HG03442 (cell line): ENCODE results near the gene PPFIA2.

Source experiments
- ATAC-seq: cut with Tn5 transposase; IDR thresholded peaks from one replicate; pipeline ENCODE4 v1.9.1; 2021; ENCODE audit warnings: mild to moderate bottlenecking, moderate library complexity; ENCODE audit not compliant: unreplicated experiment

PPFIA2 gene

DNA sequence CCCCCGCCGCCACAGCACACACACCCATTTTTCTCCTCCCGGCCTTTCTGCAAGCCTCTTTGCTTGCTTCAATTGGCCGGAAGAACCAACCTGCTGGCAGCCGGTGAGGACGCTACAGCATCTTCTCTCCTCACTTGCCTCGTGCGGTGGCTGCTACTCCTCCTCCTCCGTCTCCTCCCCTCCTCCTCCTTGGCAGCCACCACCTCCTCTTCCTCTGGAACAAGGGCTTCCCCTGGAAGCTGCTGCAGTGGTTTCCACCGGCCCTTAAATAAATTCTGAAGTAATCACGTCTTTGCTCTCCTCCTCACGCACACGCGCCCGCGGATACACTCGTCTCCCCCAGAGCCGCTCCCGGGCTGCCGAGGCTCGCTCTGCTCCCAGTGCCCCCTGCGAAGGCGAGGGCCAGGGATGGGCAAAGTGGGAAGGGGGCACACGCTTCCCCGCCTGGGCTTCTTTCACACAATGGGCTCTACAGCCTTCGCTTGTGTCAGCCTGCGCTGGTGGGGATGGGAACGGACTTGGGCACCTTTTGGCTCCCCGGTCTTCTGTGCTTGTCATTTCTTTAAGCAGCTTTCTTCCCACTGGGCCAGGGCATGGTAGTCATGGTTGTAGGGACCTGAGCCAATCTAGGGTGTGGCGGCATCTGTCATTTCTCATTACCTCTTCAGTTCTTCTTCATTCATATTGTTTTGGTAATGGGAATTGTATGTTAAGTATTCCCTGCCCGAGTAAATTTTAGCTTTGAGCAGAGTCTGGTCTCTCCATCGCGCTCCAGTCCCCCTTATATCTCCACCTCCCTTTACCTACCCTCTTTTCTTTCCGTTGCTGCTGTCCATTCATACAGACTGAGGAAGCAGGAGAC is at the start of gene PPFIA2:
PPFIA2 (minus strand) TSS at position 161 of the 862 bp plus-strand sequence.
- no peak for ATAC-seq

DNA sequence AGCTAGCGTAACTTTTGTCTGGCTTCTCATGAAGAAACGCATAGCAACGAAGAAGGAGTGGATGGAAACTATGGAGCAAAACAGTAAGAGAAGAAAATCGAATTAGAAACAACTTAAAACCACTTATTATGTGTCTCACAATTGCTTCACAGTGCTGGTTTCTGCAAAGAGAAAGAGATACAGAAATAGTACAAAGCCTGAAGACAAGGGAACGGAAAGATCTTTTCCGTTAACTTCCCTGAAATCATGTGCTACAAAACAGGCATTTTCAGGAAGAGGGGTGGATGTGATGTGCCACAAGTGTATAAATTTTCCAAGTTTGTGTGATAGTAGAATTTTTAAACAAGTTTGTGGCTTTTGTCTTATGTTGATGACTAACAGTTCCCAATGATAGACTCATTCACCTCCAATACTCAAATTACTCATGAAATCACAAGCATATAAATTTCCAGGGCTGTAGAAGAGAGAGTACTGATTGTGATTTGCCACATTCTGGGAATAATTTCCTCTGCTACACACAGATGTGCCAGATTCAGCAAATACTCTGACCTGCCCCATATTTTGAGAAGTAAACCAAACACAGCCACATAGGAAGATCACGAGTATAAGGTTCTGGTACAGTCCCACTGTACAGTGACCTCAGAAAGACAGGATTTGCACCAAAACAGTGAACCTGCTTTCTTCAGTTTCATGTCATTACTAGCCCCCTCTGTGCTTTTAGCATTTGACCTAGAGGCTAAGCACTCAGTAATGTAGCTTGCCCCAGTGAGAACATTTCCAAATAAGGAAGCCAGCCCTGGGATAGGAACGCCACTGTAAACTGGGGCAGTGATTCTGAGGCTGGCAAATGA is 41.4 kb upstream of the PPFIA2 start:
- no peak for ATAC-seq

DNA sequence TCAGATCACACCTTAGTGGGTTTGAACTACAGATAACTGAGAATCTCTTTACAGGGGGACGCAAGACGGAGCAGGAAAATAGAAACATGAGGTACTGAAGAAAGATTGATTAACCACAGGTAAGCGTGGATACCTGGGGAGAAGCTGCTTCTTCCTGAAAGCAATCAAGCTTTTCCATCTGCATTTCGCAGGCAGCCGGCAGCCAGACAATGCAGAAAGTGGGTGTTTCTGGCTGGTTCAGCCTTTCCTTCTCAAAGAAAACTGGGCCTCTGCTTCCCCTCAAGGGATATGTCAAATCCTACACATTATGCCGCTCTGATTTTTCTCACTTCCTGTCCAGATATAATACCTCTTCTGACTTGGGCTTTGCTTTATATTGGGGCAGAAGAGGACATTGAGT is 39.1 kb upstream of the PPFIA2 start:
- no peak for ATAC-seq

DNA sequence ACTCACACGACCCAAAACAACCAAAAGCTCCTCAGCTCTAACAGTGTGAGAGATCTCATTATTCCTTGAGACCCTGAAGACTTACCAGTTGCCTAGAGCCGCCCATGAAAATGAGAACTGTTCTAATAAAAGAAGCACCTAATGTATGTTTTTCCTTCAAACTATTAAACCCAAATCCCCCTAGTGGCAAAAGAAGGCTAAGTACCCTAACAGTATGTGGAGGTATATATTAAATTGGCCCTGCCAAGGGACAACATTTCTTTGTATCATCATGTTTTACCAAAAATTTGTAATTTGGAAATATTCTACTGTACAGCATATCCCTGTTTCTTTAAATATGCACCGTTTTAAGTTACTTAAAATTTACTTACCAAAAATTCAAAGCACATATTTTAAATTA is 38.0 kb upstream of the PPFIA2 start:
- ATAC-seq = no peak

DNA sequence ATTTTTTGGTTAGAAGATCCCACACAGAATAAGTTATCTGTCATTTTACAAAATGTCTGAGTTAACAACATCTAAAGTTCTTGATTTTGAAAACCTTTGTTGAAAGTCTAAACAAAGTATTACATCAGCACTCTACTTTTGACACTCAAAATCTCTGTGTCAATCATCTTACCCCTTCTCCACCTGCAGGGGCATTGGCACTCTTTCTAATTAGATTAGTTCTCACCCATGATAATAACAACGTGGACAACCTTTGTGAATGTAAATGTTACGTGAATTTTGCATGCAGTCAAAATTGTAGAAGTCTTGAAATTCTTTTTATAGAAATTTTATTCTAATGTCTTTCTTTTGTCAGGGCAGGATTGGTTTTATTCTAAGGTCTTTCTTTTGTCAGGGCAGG is 33.5 kb upstream of the PPFIA2 start:
- no peak for ATAC-seq

DNA sequence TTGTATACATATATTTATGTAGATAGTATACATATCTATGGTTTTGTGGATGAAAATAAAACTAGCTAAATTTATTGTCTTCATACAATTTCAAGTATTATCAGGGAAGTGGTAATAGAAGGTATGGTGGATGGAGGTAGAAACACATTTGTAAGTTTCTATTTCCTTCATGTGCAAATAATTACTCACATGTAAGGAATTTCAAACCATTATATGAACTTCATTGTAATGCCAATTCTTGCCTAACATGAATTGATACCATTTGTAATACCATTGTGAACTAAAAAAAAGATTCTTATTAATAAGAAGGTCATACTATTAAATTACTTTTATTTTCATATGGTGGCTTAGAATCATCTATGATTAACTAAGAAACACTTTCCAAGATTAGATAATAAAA is 20.1 kb upstream of the PPFIA2 start:
- no peak for ATAC-seq

DNA sequence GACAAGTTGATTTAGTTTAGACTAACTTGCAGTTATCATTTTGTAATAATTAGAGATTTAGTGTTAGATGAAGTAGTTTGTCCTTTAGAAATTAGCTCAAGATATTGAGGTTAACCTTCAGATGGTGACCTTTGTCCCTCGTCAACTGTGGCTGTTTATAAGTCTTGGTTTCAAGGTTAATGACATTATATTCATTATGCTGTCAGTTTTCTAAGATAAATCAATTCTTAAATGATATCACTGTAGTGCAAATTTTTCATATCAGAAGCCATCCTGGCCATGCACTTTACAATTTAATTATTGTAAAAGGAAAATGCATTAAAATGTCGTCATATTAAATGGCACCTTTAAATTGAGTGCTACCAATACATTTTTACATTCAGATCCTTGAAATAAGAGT is 19.6 kb upstream of the PPFIA2 start:
- ATAC-seq = no peak

DNA sequence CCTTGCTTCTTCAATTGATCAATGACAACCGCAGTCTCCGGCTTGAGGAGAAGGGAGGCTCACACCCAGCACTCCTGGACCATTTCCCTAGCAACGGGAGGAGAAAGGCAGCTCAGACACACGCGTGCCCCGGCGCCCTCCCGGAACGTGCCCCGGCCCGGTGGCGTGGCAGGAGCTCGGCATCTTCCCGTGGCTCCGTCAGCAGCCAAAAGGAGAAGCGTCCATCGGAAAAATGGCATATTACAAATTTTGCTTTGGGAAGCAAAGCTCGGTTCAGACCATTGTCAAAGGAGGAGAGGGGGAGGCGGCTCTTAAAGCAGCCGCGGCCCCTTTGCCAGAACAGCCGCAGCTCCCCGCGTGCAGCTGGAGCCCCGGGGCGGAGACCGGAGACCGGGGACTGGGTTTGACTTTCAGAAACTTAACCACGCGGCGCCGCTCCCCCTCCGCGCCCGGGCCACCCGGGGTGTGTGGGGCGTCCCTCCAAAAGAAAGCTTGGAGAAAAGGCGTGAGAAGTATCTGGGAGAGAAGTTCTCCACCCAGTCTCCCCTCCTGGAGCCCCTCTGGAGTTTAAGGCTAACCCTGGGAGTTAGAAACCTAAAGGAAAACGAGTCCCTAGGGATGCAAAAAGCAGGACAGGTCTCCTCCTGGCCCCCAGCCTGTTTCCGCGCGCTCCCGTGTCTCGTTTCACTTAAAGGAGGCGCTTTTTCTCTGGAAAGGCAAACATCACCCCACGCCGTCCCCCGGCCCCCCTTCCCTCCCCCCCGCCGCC is 545 bp downstream of the PPFIA2 start:
- no peak for ATAC-seq

DNA sequence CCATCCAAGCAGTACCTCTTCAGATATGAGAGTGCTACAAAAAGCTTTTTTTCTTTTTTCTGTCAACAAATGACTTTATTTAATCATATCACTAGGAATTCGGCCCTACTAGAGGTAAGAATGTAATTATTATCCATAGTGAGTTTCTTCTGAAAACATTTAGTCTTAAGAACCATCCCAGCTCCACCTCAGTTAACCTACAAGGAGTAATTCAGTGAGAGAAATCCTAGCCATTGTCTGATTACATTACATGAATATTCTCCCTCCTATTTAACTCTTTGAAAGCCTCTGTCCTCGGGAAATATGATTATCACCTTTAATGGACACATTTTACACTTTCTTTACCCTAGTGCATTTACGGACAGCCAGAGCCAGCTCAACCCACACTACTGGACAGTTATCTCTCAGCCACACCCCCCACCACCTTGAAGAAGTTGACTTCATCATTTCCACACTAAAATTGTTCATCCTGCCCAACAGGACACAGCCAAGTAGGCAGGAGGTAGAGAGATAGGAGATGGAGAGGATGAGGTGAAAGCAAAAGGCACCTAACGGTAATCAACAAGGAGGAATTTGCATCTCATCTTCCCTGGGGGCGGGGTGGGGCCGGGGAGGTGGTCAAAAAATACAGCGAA is 1.3 kb downstream of the PPFIA2 start:
- ATAC-seq = no peak

DNA sequence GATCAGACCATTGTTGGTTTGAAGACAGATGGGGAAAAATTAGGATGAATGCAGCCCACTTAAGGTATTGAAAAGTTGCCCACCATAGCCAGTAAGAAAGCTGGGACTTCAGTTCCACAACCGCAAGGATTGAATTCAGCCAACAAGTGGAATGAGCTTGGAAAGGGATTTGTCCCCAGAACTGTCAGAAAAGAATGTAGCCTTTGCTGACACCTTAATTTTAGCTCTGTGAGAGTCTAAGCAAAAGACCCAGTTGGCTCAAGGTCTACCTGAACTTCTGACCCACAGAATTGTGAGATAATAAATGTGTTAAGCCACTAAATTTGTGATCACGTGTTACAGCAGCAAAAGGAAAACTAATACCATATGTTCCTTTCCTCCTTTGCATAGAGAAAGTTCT is 29.4 kb downstream of the PPFIA2 start:
- no peak for ATAC-seq

DNA sequence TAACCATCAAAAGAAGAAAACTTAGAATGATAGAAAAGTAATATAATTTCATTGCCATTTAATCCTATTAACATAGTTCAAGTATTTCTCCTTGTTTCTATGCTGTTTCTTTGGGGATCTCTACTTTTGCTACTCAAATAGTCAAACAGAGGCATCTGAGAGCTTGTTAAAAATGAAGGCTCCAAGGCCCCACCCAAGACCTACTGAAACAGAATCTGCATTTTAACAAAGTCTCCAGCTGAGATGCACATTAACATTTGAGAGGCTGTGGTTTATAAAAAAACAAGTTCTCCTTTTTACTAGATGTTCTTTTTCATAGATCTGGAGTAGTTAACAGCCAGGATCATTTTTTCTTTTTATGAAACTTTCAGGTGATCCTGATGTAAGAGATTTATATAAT is 31.8 kb downstream of the PPFIA2 start:
- no peak for ATAC-seq

DNA sequence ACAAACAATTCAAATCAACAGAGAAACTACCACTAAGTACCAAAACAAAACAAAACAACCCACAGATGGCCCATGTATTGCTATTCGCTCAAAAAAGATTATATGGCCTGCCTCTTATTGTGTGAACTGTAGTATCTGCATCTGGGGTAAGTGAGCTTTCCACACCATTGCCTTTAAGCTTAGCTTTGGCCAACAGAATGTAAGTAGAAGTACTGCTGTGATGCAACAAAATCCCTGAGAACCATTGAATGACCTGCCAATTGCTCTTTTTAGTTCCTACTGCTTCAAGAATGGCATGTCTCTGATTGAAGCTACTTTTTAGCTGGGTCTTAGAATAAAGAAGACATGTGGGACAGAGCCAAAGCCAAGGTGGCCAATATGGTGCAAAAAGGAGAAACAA is 32.5 kb downstream of the PPFIA2 start:
- no peak for ATAC-seq

DNA sequence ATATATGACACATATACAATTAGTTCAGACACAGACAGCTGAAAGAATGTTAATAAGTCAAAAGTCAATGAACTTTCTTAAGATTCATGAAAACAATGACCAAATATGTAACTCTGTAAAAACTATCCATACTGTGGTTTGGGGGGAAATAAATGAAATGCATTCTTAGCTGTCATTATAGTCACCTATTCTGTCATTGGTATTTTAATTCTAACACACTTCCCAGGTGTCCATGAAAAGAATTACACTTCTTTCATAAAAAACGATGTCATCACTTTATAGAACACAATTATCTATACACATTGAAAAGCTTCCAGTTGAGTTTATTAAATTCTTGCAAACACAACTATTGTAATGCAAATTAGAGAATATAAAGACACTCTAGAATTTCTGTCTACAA is 35.8 kb downstream of the PPFIA2 start:
- no peak for ATAC-seq

DNA sequence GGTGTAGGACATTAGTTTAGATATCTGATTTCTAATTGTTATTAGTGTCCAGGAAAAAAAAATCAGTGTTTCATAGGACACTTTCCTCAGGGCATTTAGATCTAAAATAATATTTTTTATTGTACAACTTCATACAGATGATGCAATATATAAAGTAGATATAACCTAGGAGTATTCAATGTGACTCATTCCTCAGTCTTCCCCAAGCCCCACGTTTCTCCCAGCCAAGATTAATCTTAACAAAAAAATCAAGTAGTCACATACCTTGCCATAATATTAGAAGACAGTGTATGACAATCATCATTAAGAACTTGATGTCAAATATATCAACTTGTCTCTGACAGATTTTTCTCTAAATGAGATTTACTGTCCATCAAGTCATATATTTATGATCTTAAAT is 37.1 kb downstream of the PPFIA2 start:
- no peak for ATAC-seq

DNA sequence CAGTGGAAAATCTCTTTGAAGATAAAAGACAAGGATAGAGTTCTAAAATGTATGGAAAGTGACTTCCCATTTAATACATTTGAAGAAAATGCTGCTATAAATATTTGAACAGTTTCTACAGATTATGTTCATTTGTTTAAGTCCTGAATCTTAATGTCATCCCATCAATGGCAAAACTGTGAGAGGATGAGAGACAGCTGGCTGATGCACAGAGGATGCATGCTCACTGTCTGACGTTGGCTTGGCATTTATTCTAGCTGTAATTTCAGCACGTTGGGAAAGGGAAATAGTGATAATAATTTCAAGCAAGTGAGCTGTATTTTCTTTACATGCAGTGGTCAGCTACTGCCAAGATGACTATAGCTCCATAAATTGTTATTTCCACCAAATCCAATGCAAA is 40.5 kb downstream of the PPFIA2 start:
- ATAC-seq = no peak

DNA sequence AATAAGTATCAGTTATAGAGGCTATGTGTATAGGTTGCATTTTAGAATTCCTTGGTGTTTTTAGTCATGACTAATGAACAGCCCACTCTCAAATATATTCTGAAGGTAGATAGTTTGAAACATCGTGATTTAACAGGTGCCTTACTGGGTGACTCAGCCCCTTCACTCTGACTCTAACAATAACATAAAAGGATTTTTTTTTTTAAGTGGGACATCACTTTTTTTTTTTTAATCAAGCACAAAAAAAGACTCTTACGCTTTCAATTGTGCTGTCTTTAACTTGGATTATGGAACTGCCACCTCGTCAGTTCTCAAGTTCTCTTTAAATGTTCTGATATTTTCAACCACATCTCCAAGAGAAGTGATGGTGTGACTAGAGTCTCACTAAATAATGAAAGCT is 46.6 kb downstream of the PPFIA2 start:
- no peak for ATAC-seq

DNA sequence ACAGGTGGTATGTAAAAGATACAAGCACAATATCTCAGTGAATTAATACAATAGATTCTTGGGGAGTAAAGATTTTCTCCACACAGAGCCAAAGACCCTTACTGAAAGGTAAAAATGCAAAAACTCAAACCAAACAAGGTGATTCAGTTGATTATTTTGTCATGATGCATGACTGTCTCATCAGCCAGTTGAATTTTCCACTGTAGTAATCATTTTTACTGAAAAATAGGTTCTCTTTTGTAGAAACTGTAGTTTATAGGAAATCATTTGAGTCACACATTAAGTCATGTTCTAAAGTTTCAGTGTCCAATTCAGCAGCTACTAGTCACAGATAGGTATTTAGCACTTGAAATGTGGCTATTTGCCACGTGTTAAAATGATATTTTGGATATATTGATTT is 53.6 kb downstream of the PPFIA2 start:
- no peak for ATAC-seq

DNA sequence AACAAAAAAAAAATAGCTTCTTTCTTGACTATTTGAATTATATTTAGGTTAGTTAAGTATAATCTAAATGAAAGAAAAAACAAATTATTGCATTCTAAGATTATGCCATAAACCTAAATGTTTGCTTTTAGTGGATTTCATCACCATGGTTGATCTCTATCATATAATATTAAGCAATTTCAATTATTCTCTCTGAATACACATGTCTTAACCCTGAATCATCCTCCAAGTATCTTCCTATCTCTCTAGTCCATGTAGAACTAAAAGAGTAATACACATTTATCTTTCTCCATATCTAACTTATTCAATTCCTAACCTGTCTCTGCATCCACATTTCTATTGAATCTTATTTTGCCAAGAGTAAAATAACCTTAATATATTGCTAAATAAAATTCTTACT is 59.6 kb downstream of the PPFIA2 start:
- no peak for ATAC-seq

DNA sequence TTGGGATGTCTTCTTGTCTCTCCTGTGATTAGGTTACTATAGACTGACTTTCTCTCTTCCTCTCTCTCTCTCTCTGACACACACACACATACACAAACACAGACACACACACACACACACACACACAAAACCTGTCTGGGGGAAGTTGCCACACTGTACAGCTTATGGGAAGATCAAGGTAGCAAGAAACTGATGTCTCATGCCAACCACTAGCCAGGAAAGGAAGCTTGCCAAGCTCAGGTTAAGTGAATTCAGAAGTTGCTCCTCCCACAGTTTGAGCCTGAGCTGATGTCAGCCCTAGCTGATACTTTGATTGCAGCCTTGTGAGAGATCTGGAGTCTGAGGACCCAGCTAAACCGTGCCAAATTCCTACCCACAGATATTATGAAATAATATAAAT is 67.1 kb downstream of the PPFIA2 start:
- ATAC-seq = no peak

DNA sequence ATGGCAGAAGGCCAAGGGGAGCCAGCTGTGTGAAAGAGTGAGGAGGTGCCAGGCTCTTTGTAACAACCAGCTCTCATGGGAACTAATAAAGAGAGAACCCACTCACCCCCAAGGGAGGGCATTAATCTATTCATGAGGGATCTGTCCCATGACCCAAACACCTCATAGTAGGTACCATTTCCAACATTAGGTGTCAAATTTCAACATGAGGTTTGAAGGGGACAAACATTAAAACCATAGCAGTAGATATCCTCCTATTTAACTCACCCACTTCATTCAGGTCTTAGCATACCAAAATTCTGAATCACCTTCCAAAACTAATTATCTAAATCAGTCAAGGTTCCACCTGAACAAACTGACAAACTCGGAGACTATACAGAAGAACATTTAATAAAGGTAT is 75.3 kb downstream of the PPFIA2 start:
- no peak for ATAC-seq

DNA sequence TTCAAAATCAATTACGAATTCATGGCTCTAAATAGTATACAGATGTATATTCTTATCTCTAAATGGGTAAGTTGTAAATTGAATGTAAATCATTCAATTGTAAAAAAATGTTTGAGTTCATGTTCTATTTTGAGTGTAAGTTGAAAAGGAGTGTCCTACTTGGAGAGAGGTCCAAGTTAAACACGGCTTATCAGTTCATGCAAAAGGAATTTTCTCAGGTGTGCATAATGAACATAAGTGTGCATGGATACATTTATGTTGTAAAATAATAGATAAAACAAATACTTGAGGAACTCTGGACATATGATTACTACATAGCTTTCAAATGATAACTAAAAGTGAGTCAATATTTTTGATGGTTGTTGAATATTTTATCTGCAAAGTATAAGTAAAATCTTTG is 79.5 kb downstream of the PPFIA2 start:
- no peak for ATAC-seq
